ENCODE results near the gene SLAMF6. TPM values are rescaled to one million over a fixed set of nuclear protein-coding genes. Genes with fewer than 3 reads are reported as not detected.

SLAMF6 gene
- total RNA-seq, 4 donors from 2014 or later, result 0.20 to 1.5 (median 0.46) TPM

- Histone ChIP-seq H3K4me3 (no peak overlapping the region), H3K27ac (no peak overlapping the region), H3K27me3 (no peaks in the 10 kb centered on the region), H3K9me3 (peaks cover 0 to 8% (median 0%) of the 10 kb centered on the region in 4 donors), H3K36me3 (no peaks in the 10 kb centered on the region), H3K4me1 (no peaks in the 10 kb centered on the region)
- TF ChIP-seq CTCF (IDR thresholded peaks at IDR 0.05), result no peak
- TF ChIP-seq EP300 (IDR thresholded peaks at IDR 0.05), result no peak
- no peak for TF ChIP-seq POLR2A (IDR thresholded peaks at IDR 0.05)
- DNase-seq (ENCODE audit: low spot score in 2 of 2), result no peak
- 80 to 87% methylated on average over 4 of the region's 4 CpGs for WGBS, 2 donors
Observed at GRCh38 chr1:160558660-160559380, 35.8 kb upstream of the SLAMF6 start.

GRCh38 chr1:160553778-160554177, 30.7 kb upstream of the SLAMF6 start:
- no peaks in the 10 kb centered on the region for H3K27me3 ChIP-seq
- no peak overlapping the region for H3K4me3 ChIP-seq
- H3K27ac ChIP-seq, result no peak overlapping the region
- DNase-seq (ENCODE audit: low spot score in 2 of 2), result no peak
- 72 to 75% methylated on average over 4 of the region's 4 CpGs for WGBS, 2 donors
- H3K4me1 ChIP-seq, result no peaks in the 10 kb centered on the region
- TF ChIP-seq CTCF (IDR thresholded peaks at IDR 0.05) (no peak), POLR2A (IDR thresholded peaks at IDR 0.05) (no peak)
- no peaks in the 10 kb centered on the region for H3K36me3 ChIP-seq
- H3K9me3 ChIP-seq, result no peaks in the 10 kb centered on the region

GRCh38 chr1:160552425-160552824, 29.4 kb upstream of the SLAMF6 start:
- no peak for DNase-seq (ENCODE audit: low spot score in 2 of 2)
- no peaks in the 10 kb centered on the region for H3K36me3 ChIP-seq
- H3K4me3 ChIP-seq, result no peak overlapping the region
- H3K4me1 ChIP-seq, result no peaks in the 10 kb centered on the region
- H3K27ac ChIP-seq, result no peak overlapping the region
- no peaks in the 10 kb centered on the region for H3K27me3 ChIP-seq
- WGBS, 2 donors, result 75 to 87% methylated on average over 2 of the region's 2 CpGs
- no peaks in the 10 kb centered on the region for H3K9me3 ChIP-seq
- TF ChIP-seq CTCF (IDR thresholded peaks at IDR 0.05), result no peak

GRCh38 chr1:160550572-160551034, 27.5 kb upstream of the SLAMF6 start:
- 65 to 73% methylated on average over 5 to 6 of the region's 6 CpGs for WGBS, 2 donors
- no peaks in the 10 kb centered on the region for H3K9me3 ChIP-seq

More at GRCh38 chr1:160550572-160551034, 27.5 kb upstream of the SLAMF6 start:
- Histone ChIP-seq H3K4me1 (no peaks in the 10 kb centered on the region), H3K27ac (no peak overlapping the region), H3K27me3 (no peaks in the 10 kb centered on the region), H3K36me3 (no peaks in the 10 kb centered on the region), H3K4me3 (no peak overlapping the region)
- DNase-seq (ENCODE audit: low spot score in 2 of 2), result no peak
- TF ChIP-seq POLR2A (IDR thresholded peaks at IDR 0.05) (no peak), CTCF (IDR thresholded peaks at IDR 0.05) (no peak), EP300 (IDR thresholded peaks at IDR 0.05) (no peak)
